Fibroblast of skin of right quadriceps (primary cell): Measurements from ENCODE around the gene MUS81.

Source experiments
- DNase-seq: peaks from one replicate; pipeline ENCODE4 v3.0.0-alpha.2; 2013

The MUS81 gene

GRCh38 chr11:65861165-65861505 lies 902 bp downstream of the MUS81 start:
- no peak for DNase-seq

GRCh38 chr11:65861533-65862183 lies 1.4 kb downstream of the MUS81 start:
- no peak for DNase-seq

GRCh38 chr11:65862191-65862735 lies 2.0 kb downstream of the MUS81 start:
- no peak for DNase-seq

GRCh38 chr11:65862941-65863888 lies 3.0 kb downstream of the MUS81 start:
- DNase-seq: no peak

- no peak for DNase-seq
Measured at GRCh38 chr11:65863889-65864705, 3.9 kb downstream of the MUS81 start.

- DNase-seq: no peak
Measured at GRCh38 chr11:65864706-65865471, 4.7 kb downstream of the MUS81 start.

- DNase-seq: no peak
Measured at GRCh38 chr11:65865550-65866172, 5.4 kb downstream of the MUS81 start.

GRCh38 chr11:65866509-65867283 lies 6.5 kb downstream of the MUS81 start:
- DNase-seq: no peak

GRCh38 chr11:65867284-65868071 lies 7.2 kb downstream of the MUS81 start:
- no peak for DNase-seq

- no peak for DNase-seq
Measured at GRCh38 chr11:65868076-65868667, 7.9 kb downstream of the MUS81 start.

- DNase-seq: no peak
Measured at GRCh38 chr11:65868907-65869306, 8.7 kb downstream of the MUS81 start.

GRCh38 chr11:65869643-65870306 lies 9.5 kb downstream of the MUS81 start:
- no peak for DNase-seq

GRCh38 chr11:65870307-65870658 lies 10.1 kb downstream of the MUS81 start:
- DNase-seq: no peak

- no peak for DNase-seq
Measured at GRCh38 chr11:65870706-65871681, 10.8 kb downstream of the MUS81 start.

- DNase-seq: no peak
Measured at GRCh38 chr11:65871811-65872548, 11.7 kb downstream of the MUS81 start.

- peak; percentile 66 for DNase-seq
Measured at GRCh38 chr11:65872586-65873317, 12.5 kb downstream of the MUS81 start, which contains the start of gene EFEMP2. Gene EFEMP2 (minus strand): TSS chr11:65872800. CDS start chr11:65872354, 446 bp downstream.
